ENCODE data around the gene CLCN7.

The CLCN7 gene

DNA sequence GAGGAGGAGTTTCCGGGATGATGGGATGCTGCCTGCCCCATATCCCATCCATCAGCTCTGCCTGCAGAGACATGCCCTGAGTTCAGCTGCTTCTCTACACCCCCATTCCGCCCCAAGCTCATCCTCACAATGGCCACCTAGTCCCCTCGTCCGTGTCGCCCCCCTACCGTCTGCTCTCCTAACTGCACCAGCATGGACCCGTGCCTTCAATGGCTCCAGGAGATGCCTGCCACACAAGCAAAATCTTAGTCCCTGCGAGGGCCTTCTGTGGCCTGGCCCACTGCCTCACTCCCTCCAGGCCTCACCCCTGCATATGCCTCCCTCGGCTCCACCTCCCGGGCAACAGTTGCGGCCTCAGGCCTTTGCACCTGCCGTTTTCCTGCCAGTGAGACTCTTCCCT is 16.5 kb upstream of the CLCN7 start:
- no peak overlapping the region for H3K4me3 ChIP-seq (ENCODE audit: low read depth, low read length)
- TF ChIP-seq, protein P1, sequence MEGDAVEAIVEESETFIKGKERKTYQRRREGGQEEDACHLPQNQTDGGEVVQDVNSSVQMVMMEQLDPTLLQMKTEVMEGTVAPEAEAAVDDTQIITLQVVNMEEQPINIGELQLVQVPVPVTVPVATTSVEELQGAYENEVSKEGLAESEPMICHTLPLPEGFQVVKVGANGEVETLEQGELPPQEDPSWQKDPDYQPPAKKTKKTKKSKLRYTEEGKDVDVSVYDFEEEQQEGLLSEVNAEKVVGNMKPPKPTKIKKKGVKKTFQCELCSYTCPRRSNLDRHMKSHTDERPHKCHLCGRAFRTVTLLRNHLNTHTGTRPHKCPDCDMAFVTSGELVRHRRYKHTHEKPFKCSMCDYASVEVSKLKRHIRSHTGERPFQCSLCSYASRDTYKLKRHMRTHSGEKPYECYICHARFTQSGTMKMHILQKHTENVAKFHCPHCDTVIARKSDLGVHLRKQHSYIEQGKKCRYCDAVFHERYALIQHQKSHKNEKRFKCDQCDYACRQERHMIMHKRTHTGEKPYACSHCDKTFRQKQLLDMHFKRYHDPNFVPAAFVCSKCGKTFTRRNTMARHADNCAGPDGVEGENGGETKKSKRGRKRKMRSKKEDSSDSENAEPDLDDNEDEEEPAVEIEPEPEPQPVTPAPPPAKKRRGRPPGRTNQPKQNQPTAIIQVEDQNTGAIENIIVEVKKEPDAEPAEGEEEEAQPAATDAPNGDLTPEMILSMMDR (IDR thresholded peaks at IDR 0.05; ENCODE audit: low read depth, low read length): no peak

DNA sequence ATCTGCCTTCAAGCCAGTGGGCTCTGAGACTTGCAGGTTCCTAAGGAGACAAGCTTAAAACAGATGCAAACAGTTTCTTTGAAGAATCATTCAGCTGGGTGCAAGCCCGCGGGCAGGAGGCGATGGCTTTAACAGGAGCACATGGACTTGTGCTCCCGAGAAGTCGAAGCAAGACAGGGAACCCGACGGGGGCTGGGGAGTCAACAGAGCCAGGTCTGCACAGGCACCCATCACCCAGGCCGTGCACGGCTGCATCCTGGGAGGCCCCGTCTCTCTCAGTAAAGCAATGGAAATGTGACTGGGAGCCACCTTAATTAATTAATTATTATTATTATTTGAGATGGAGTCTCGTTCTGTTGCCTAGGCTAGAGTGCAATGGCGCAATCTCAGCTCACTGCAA is 14.2 kb upstream of the CLCN7 start:
- H3K4me3 ChIP-seq (ENCODE audit: low read depth, low read length): no peak overlapping the region
- TF ChIP-seq, protein P1 (IDR thresholded peaks at IDR 0.05; ENCODE audit: low read depth, low read length): no peak

GRCh38 chr16:1488619-1489018 is 13.8 kb upstream of the CLCN7 start, which contains the start of gene PTX4:
PTX4 (minus strand) TSS chr16:1488944; CDS start chr16:1488909, 35 bp downstream.
- no peak within 1 kb of the TSS for H3K4me3 ChIP-seq (ENCODE audit: low read depth, low read length)
- TF ChIP-seq, protein P1 (IDR thresholded peaks at IDR 0.05; ENCODE audit: low read depth, low read length): no peak

DNA sequence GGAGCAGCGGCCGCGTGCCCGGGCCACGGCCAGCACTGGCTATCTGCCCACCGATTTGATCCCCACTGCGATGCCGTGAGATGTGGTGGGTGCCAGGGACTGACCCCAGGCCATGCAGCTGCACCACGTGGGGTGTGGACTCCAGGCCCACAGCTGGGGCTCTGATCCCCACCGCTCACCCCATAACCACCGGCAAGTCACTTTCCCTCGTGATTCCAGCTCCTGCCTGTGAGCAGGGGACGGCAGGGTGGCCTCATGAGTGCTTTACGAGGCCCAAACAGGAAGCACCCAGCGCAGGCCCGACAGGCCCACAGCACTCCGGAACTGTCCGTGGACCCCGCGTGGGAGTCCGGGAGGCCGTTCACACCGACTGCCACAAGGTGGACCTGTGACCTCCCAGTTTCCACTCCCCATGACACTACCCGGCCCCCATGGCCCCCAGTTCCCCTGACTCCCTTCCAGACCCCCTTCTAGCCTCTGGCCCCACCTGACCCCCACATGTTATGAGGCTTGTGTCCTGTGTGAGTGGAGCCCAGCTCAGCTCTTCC is 13.3 kb upstream of the CLCN7 start:
- H3K4me3 ChIP-seq (ENCODE audit: low read depth, low read length): no peak overlapping the region
- TF ChIP-seq, protein P1 (IDR thresholded peaks at IDR 0.05; ENCODE audit: low read depth, low read length): no peak

DNA sequence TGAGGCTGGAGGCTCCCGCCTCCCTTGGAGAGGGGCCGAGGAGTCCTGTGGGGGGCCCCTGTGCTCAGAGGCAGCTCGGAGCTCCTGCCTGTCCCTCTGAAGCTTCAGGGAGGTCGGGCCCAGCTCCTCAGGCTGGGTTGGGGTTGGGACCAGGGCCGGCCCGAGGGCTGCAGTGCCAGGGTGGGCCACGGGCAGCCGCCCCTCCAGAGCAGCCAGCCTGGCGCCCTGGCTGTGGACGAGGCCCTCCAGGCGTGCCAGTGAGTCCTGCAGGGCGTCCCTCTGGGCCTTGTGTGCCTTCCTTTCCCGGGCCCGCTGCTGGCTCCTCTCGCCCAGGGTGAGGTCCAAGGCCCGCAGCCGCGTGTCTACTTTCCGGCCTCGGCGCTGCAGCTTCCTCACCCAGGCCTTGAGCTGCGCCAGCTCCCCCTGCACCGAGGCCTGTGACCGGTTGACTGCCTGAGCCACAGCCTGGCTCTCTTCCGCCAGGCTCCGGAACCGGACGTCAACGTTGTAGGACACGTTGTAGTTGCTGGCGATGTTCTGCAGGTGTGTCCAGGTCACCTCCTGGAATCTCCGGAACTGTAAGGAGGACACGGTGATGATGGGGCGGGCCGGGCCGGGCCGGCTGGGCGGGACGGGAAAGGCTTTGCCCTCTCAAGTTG is 12.7 kb upstream of the CLCN7 start:
- TF ChIP-seq, protein P1 (IDR thresholded peaks at IDR 0.05; ENCODE audit: low read depth, low read length): no peak
- H3K4me3 ChIP-seq (ENCODE audit: low read depth, low read length): no peak overlapping the region

- no peak overlapping the region for H3K4me3 ChIP-seq (ENCODE audit: low read depth, low read length)
- TF ChIP-seq, protein P1 (IDR thresholded peaks at IDR 0.05; ENCODE audit: low read depth, low read length): no peak
Observed at GRCh38 chr16:1486551-1487390, 11.9 kb upstream of the CLCN7 start.

Measured in WI38 (cell line).